NK-92 (cell line): ENCODE results near the gene KIF26A.
"Not testable (repeated sequence)": the region's sequence is repeated elsewhere in the genome, so short reads cannot be mapped to it uniquely, and the experiment has no call there.

Experiments
- DNase-seq: peaks from one replicate; lab custom pipeline; 2025; ENCODE audit not compliant: unreplicated experiment; lab: John Stamatoyannopoulos, UW

KIF26A gene

GRCh38 chr14:104220215-104221070 is 82.1 kb downstream of the KIF26A start:
- no peak for DNase-seq

- DNase-seq: no peak
These were observed 82.8 kb downstream of the KIF26A start for GRCh38 chr14:104221071-104221625.

GRCh38 chr14:104221636-104222369 is 83.4 kb downstream of the KIF26A start:
- DNase-seq: no peak

- no peak for DNase-seq
These were observed 84.1 kb downstream of the KIF26A start for GRCh38 chr14:104222396-104223036.

GRCh38 chr14:104223101-104224041 is 85.0 kb downstream of the KIF26A start:
- no peak for DNase-seq

- DNase-seq: no peak
These were observed 85.7 kb downstream of the KIF26A start for GRCh38 chr14:104224131-104224505.

GRCh38 chr14:104224506-104225277 is 86.3 kb downstream of the KIF26A start:
- DNase-seq: no peak

- DNase-seq: not testable (repeated sequence)
These were observed 87.1 kb downstream of the KIF26A start for GRCh38 chr14:104225278-104226190.

GRCh38 chr14:104226421-104227383 is 88.3 kb downstream of the KIF26A start:
- no peak for DNase-seq

- peak; percentile 20 for DNase-seq
These were observed 89.4 kb downstream of the KIF26A start for GRCh38 chr14:104227806-104228205.

- no peak for DNase-seq
These were observed 89.8 kb downstream of the KIF26A start for GRCh38 chr14:104228221-104228620.

GRCh38 chr14:104228716-104229533 is 90.5 kb downstream of the KIF26A start:
- DNase-seq: no peak

- DNase-seq: no peak
These were observed 91.2 kb downstream of the KIF26A start for GRCh38 chr14:104229534-104230055.

- no peak for DNase-seq
These were observed 91.9 kb downstream of the KIF26A start for GRCh38 chr14:104230119-104230815.
